ENCODE results near the gene LRRC28. TPM values are rescaled to one million over a fixed set of nuclear protein-coding genes. Genes with fewer than 3 reads are reported as not detected.

LRRC28 gene
- total RNA-seq, 2 experiments from 2014 or later: 12.5 to 14.4 TPM

DNA sequence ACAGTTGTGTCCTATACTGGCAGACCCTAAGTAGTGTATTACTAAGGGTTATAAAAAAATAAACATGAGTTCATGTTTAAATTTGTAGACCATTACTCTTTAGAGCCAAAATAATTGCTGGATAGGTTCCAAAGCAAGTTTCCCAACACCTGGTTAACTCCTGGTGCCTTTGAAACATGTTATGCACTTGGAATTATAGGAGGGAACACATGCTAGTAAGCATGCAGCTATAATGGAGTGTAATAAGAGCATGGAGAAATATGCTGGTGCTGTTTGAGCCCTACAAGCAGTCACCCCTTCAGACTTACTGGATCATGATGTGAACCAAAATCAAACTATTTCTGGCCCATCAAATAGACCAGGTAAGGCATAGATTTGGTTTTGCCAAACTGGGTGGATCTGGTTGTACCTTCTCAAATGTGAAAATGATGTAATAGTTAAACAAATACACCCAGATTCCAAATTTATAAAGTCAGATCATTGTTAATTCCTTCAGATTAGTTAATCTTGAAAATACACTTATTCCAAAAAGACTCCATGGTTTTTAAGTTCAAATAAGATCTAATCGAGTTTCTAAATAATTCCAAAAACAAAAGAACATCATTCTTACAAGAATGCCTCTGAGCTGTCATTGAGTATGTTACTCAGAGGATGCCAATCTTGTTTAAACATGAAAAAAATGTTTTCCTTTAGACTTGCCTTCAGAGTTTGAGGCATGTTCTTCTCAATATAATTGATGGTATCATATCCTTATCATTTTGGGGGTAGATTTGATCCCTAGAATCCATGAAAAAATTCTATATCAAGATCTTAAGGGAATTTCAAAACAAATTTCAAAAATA, 69.3 kb downstream of the LRRC28 start:
- ChIA-PET POLR2A (no interaction called here), CTCF (no interaction called here)
- Mint-ChIP-seq H3K36me3 (ENCODE audit: low read depth) (no peaks in the 10 kb centered on the region), H3K9me3 (no peaks in the 10 kb centered on the region), H3K4me3 (no peak overlapping the region), H3K27ac (no peak overlapping the region), H3K27me3 (no peaks in the 10 kb centered on the region), H3K4me1 (ENCODE audit: low read depth) (no peaks in the 10 kb centered on the region)
- Histone ChIP-seq H3K27ac (ENCODE audit: low read depth in 1 of 2, low read length in 2 of 2) (no peak overlapping the region), H3K36me3 (ENCODE audit: insufficient read depth, low read length) (no peaks in the 10 kb centered on the region), H3K4me3 (ENCODE audit: low read length) (no peak overlapping the region), H3K27me3 (ENCODE audit: control insufficient read depth in 1 of 2, insufficient read depth in 2 of 2, low read length in 2 of 2) (no peaks in the 10 kb centered on the region), H3K4me1 (ENCODE audit: insufficient read depth, low read length) (no peaks in the 10 kb centered on the region), H3K9me3 (ENCODE audit: control insufficient read depth in 1 of 2, insufficient read depth in 1 of 2, low read length in 2 of 2) (no peaks in the 10 kb centered on the region)
- intact Hi-C loops (cut with DNase I, micrococcal nuclease): no loop called here
- no peak for DNase-seq
- no peak for ATAC-seq (ENCODE audit: poor library complexity)
- TF ChIP-seq, protein P1, sequence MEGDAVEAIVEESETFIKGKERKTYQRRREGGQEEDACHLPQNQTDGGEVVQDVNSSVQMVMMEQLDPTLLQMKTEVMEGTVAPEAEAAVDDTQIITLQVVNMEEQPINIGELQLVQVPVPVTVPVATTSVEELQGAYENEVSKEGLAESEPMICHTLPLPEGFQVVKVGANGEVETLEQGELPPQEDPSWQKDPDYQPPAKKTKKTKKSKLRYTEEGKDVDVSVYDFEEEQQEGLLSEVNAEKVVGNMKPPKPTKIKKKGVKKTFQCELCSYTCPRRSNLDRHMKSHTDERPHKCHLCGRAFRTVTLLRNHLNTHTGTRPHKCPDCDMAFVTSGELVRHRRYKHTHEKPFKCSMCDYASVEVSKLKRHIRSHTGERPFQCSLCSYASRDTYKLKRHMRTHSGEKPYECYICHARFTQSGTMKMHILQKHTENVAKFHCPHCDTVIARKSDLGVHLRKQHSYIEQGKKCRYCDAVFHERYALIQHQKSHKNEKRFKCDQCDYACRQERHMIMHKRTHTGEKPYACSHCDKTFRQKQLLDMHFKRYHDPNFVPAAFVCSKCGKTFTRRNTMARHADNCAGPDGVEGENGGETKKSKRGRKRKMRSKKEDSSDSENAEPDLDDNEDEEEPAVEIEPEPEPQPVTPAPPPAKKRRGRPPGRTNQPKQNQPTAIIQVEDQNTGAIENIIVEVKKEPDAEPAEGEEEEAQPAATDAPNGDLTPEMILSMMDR (IDR thresholded peaks at IDR 0.05): no peak

DNA sequence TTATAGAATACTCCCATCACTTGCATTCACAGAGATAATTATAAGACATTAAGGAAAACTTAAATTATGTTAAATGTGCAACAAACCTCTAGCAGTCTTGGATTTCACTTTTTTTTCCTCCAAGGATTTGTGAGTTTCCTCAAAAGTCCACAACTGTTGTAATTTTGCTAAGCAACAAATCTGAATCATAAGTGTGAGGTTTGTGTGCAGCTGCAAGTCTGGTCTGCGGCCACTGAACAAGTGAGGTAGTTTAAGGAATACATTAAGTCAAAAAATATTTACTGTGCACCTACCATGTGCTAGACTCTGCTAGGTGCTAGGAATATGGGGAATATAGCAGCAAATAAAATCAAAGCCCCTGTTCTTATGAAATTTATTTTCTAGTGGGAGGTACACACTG, 70.2 kb downstream of the LRRC28 start:
- CTCF ChIA-PET: no interaction called here
- no peak for ATAC-seq (ENCODE audit: poor library complexity)
- H3K4me1 Mint-ChIP-seq (ENCODE audit: low read depth): no peaks in the 10 kb centered on the region
- intact Hi-C loops (cut with DNase I, micrococcal nuclease): no loop called here
- Histone ChIP-seq H3K27ac (ENCODE audit: low read depth in 1 of 2, low read length in 2 of 2) (no peak overlapping the region), H3K4me3 (ENCODE audit: low read length) (no peak overlapping the region), H3K36me3 (ENCODE audit: insufficient read depth, low read length) (no peaks in the 10 kb centered on the region), H3K4me1 (ENCODE audit: insufficient read depth, low read length) (no peaks in the 10 kb centered on the region), H3K9me3 (ENCODE audit: control insufficient read depth in 1 of 2, insufficient read depth in 1 of 2, low read length in 2 of 2) (no peaks in the 10 kb centered on the region), H3K27me3 (ENCODE audit: control insufficient read depth in 1 of 2, insufficient read depth in 2 of 2, low read length in 2 of 2) (no peaks in the 10 kb centered on the region)
- TF ChIP-seq, protein P1 (IDR thresholded peaks at IDR 0.05): no peak
- no peak overlapping the region for H3K27ac Mint-ChIP-seq
- no peaks in the 10 kb centered on the region for H3K9me3 Mint-ChIP-seq
- H3K36me3 Mint-ChIP-seq (ENCODE audit: low read depth): no peaks in the 10 kb centered on the region
- DNase-seq: no peak
- POLR2A ChIA-PET: no interaction called here
- no peak overlapping the region for H3K4me3 Mint-ChIP-seq
- H3K27me3 Mint-ChIP-seq: no peaks in the 10 kb centered on the region

DNA sequence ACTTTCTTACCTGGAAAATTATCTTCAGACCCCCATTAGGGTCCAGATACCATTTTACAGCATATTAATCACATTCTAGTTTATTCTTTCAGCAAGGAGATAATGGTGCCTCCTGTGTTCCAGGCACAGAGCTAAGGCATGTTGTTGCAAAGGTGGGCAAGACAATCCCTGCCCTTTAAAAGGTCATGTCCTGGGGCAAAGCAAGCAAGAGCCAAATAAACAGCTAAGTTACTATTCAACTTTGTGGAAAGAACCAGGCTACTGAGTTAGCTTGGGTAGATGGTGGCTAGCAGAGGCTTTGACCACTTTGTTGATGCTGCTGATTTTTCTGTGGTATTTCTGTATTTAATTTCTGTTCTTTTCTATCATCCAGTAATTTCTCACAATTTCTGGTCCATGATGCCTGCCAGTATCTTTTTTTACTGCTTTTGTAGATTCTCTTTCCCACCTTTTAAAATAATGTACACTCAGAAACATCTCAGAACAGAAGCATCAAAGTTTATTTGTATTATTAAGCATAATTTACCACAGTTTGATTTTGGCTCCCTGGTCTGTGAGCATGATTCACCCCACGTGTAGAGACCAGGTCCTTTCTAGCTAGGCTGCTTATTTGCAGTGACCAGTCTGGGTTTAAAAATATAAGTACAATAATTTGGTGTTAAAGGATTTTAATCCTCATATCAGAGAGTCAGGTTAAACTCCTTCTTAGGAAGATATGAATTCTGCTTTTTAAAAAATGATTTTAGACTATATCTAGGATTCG, 71.5 kb downstream of the LRRC28 start:
- POLR2A ChIA-PET: no interaction called here
- TF ChIP-seq, protein P1 (IDR thresholded peaks at IDR 0.05): no peak
- ATAC-seq (ENCODE audit: poor library complexity) (no peak), DNase-seq (no peak)
- CTCF ChIA-PET: no interaction called here
- intact Hi-C loops (cut with DNase I, micrococcal nuclease): no loop called here
- H3K9me3 ChIP-seq (ENCODE audit: control insufficient read depth in 1 of 2, insufficient read depth in 1 of 2, low read length in 2 of 2): no peaks in the 10 kb centered on the region
- Mint-ChIP-seq H3K27me3 (no peaks in the 10 kb centered on the region), H3K9me3 (no peaks in the 10 kb centered on the region), H3K36me3 (ENCODE audit: low read depth) (no peaks in the 10 kb centered on the region), H3K4me3 (no peak overlapping the region), H3K27ac (no peak overlapping the region), H3K4me1 (ENCODE audit: low read depth) (no peaks in the 10 kb centered on the region)
- no peak overlapping the region for H3K27ac ChIP-seq (ENCODE audit: low read depth in 1 of 2, low read length in 2 of 2)
- no peaks in the 10 kb centered on the region for H3K36me3 ChIP-seq (ENCODE audit: insufficient read depth, low read length)
- no peaks in the 10 kb centered on the region for H3K27me3 ChIP-seq (ENCODE audit: control insufficient read depth in 1 of 2, insufficient read depth in 2 of 2, low read length in 2 of 2)
- H3K4me1 ChIP-seq (ENCODE audit: insufficient read depth, low read length): no peaks in the 10 kb centered on the region
- no peak overlapping the region for H3K4me3 ChIP-seq (ENCODE audit: low read length)
